ENCODE results near the gene SLCO4C1. TPM values are rescaled to one million over a fixed set of nuclear protein-coding genes. Genes with fewer than 3 reads are reported as not detected.

The SLCO4C1 gene
- total RNA-seq, 2 donors from 2014 or later, result 0.04 to 0.08 TPM

GRCh38 chr5:102226321-102226720 lies 69.8 kb downstream of the SLCO4C1 start:
- Mint-ChIP-seq H3K9me3 (no peaks in the 10 kb centered on the region), H3K27me3 (peaks cover 6% of the 10 kb centered on the region), H3K27ac (no peak overlapping the region), H3K36me3 (ENCODE audit: low read depth) (no peaks in the 10 kb centered on the region), H3K4me1 (no peaks in the 10 kb centered on the region), H3K4me3 (no peak overlapping the region)
- no peak for ATAC-seq (replicated peaks)

- ATAC-seq (replicated peaks), result no peak
- peaks cover 6% of the 10 kb centered on the region for H3K27me3 Mint-ChIP-seq
- no peak overlapping the region for H3K27ac Mint-ChIP-seq
- no peaks in the 10 kb centered on the region for H3K36me3 Mint-ChIP-seq (ENCODE audit: low read depth)
- H3K4me3 Mint-ChIP-seq, result no peak overlapping the region
- no peaks in the 10 kb centered on the region for H3K4me1 Mint-ChIP-seq
- no peaks in the 10 kb centered on the region for H3K9me3 Mint-ChIP-seq
Measured at GRCh38 chr5:102223542-102224477, 72.3 kb downstream of the SLCO4C1 start.

- Mint-ChIP-seq H3K4me1 (no peaks in the 10 kb centered on the region), H3K36me3 (ENCODE audit: low read depth) (no peaks in the 10 kb centered on the region), H3K4me3 (no peak overlapping the region), H3K27ac (no peak overlapping the region), H3K27me3 (peaks cover 6% of the 10 kb centered on the region), H3K9me3 (no peaks in the 10 kb centered on the region)
- no peak for ATAC-seq (replicated peaks)
Measured at GRCh38 chr5:102222772-102223171, 73.3 kb downstream of the SLCO4C1 start.

GRCh38 chr5:102221949-102222348 lies 74.1 kb downstream of the SLCO4C1 start:
- Mint-ChIP-seq H3K27me3 (peaks cover 6% of the 10 kb centered on the region), H3K27ac (no peak overlapping the region), H3K36me3 (ENCODE audit: low read depth) (no peaks in the 10 kb centered on the region), H3K4me3 (no peak overlapping the region), H3K4me1 (no peaks in the 10 kb centered on the region), H3K9me3 (no peaks in the 10 kb centered on the region)
- no peak for ATAC-seq (replicated peaks)

- H3K27ac Mint-ChIP-seq, result no peak overlapping the region
- peaks cover 9% of the 10 kb centered on the region for H3K27me3 Mint-ChIP-seq
- H3K9me3 Mint-ChIP-seq, result no peaks in the 10 kb centered on the region
- ATAC-seq (replicated peaks), result peak; percentile 75
- no peaks in the 10 kb centered on the region for H3K4me1 Mint-ChIP-seq
- no peak overlapping the region for H3K4me3 Mint-ChIP-seq
- H3K36me3 Mint-ChIP-seq (ENCODE audit: low read depth), result no peaks in the 10 kb centered on the region
Measured at GRCh38 chr5:102218159-102218558, 77.9 kb downstream of the SLCO4C1 start.

- H3K27me3 Mint-ChIP-seq, result peaks cover 3% of the 10 kb centered on the region
- H3K36me3 Mint-ChIP-seq (ENCODE audit: low read depth), result no peaks in the 10 kb centered on the region
- ATAC-seq (replicated peaks), result no peak
- H3K27ac Mint-ChIP-seq, result no peak overlapping the region
- H3K4me1 Mint-ChIP-seq, result no peaks in the 10 kb centered on the region
- H3K9me3 Mint-ChIP-seq, result no peaks in the 10 kb centered on the region
- H3K4me3 Mint-ChIP-seq, result no peak overlapping the region
Measured at GRCh38 chr5:102216678-102217077, 79.4 kb downstream of the SLCO4C1 start.

GRCh38 chr5:102211165-102211564 lies 84.9 kb downstream of the SLCO4C1 start:
- ATAC-seq (replicated peaks), result no peak
- H3K27me3 Mint-ChIP-seq, result peaks cover 3% of the 10 kb centered on the region
- H3K4me3 Mint-ChIP-seq, result no peak overlapping the region
- no peaks in the 10 kb centered on the region for H3K9me3 Mint-ChIP-seq
- no peaks in the 10 kb centered on the region for H3K36me3 Mint-ChIP-seq (ENCODE audit: low read depth)
- no peak overlapping the region for H3K27ac Mint-ChIP-seq
- H3K4me1 Mint-ChIP-seq, result no peaks in the 10 kb centered on the region

- no peaks in the 10 kb centered on the region for H3K9me3 Mint-ChIP-seq
- no peak overlapping the region for H3K4me3 Mint-ChIP-seq
- H3K27me3 Mint-ChIP-seq, result peaks cover 10% of the 10 kb centered on the region
- no peak for ATAC-seq (replicated peaks)
- H3K27ac Mint-ChIP-seq, result no peak overlapping the region
- H3K4me1 Mint-ChIP-seq, result no peaks in the 10 kb centered on the region
- H3K36me3 Mint-ChIP-seq (ENCODE audit: low read depth), result no peaks in the 10 kb centered on the region
Measured at GRCh38 chr5:102200861-102201260, 95.2 kb downstream of the SLCO4C1 start.

- no peak overlapping the region for H3K27ac Mint-ChIP-seq
Measured at GRCh38 chr5:102196481-102196880, 99.6 kb downstream of the SLCO4C1 start.

More at GRCh38 chr5:102196481-102196880, 99.6 kb downstream of the SLCO4C1 start:
- no peak for ATAC-seq (replicated peaks)
- no peaks in the 10 kb centered on the region for H3K36me3 Mint-ChIP-seq (ENCODE audit: low read depth)
- no peaks in the 10 kb centered on the region for H3K4me1 Mint-ChIP-seq
- H3K27me3 Mint-ChIP-seq, result peaks cover 7% of the 10 kb centered on the region
- H3K4me3 Mint-ChIP-seq, result no peak overlapping the region
- H3K9me3 Mint-ChIP-seq, result no peaks in the 10 kb centered on the region

Other genes with a start within 250 kb of the SLCO4C1 start
- not detected for gene SLCO6A1, start 202.7 kb upstream of the SLCO4C1 start, total RNA-seq